Posterior vena cava (tissue), 2 donors: Measurements from ENCODE around the gene DUSP7. TPM values are rescaled to one million over a fixed set of nuclear protein-coding genes. Genes with fewer than 3 reads are reported as not detected.

Source experiments
- DNase-seq: peaks from one replicate; pipeline ENCODE4 v3.0.0-alpha.2; 2020; ENCODE audit warnings: low spot score
- intact Hi-C, 2 donors: fragments of 100-400 bp; cut with DNase I; formaldehyde crosslinking; loops; one replicate each; pipeline versions ENCODE4 v1.14.1 to v1.14.2; 2022 to 2023
- total RNA-seq, 2 donors: library from RNA; stranded (reverse); fragmentation: NEBNext Ultra II Directional; extraction: Animal tissue kit (Norgen Biotek cat#: 25700); gene quantifications; one replicate each; pipeline ENCODE4 v1.2.1, GENCODE V29; 2021
- donor health status: DM: yes; HTN: yes; CAD: no.
- donor health status: DM: yes; HTN: yes; CAD: no.

The DUSP7 gene
- total RNA-seq, 2 donors from 2014 or later = 29.9 to 36.4 TPM

DNA sequence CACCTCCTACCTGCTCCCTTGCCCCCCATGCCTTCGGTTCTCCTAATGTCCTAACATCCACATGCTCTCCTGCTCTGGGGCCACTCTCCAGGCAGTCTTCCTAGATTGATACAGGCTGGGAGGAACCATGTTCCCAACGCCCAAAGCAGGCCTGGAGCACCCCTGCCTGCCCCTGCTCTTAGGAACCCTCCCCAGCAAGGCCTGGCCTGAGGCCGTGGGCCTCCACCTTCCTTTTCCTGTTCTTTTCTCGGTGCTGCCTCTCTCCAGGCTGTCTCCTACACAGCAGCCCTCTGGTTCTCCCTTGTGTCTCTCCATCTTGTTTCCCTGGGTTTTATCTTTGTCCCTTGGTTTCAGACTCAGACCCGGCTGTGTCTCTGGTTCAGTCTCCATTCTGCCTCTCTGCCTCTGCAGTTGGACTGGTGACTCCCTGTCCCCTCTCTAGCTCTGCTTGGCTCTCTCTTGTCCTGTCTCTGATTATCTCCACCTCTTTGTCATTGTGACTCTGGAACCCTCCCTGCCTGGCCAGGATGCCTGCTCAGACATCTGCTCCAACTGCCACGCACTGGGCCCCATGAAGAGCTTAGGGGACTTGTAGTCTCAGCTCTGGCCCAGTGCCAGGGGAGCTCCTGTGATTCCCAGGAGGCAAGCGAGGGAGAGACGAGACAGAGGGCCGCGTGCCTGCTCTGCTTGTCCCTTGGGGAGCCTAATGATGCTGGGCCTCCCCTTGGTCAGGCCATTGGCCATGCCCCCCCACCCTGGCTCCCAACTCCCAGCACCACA, 34.7 kb downstream of the DUSP7 start:
- no peak for DNase-seq
- intact Hi-C loops = no loop called here

DNA sequence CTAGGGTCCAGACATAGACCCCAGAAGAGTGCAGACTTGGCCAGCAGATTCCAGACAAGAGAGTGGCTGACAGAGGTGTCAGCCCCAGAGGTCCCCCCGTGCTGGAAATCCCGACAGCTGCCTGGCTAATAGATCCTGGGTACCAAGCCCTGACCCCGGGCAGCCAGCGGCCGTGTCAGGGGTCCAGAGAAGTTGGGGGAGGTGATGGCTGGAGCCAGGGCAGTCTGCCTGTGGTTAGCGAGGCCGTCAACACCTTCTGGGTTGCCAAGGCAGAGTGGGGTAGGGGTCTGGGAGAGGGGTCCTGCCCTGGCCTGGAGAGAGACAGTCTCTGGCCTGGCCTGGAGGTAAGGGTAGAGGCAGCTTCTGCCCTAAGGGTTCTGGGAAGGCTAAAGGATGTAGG, 35.6 kb downstream of the DUSP7 start:
- DNase-seq = no peak
- intact Hi-C loops = no loop called here

DNA sequence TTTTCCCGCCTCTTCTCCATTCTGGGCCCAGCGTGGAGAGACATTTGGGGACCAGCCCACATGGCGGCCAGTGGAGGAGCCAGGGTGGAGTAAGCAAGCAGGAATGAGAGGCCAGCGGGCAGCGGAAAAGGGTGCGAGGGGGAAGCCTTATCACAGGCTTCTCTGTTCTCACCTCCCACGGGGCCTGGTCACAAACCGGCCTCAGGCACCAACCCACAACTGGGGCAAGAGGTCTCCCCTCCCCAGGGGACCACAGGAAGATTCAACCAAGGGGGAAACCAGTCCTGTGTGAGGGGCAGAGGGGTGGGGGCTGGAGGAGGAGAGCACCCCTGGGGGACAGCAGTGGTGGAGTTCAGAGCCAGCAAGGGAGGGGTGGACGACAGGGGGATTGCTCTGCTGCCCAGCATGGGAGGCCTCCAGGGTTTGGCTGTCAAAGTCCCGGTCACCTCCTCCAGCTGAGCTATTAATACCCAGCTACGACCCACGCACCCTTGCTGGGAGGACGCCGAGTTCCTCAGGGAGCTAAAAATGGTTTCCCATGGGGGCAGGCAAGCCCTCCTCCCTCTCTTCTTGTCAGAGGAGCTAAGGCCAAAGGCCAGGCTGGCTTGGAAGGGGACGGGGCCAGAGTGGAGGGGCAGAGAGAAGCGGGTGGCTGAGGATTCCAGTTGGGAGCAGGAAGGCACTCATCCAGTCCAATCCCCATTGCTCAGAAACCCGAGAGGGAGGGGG, 36.9 kb downstream of the DUSP7 start:
- intact Hi-C loops = no loop called here
- DNase-seq = peak; percentile 90

DNA sequence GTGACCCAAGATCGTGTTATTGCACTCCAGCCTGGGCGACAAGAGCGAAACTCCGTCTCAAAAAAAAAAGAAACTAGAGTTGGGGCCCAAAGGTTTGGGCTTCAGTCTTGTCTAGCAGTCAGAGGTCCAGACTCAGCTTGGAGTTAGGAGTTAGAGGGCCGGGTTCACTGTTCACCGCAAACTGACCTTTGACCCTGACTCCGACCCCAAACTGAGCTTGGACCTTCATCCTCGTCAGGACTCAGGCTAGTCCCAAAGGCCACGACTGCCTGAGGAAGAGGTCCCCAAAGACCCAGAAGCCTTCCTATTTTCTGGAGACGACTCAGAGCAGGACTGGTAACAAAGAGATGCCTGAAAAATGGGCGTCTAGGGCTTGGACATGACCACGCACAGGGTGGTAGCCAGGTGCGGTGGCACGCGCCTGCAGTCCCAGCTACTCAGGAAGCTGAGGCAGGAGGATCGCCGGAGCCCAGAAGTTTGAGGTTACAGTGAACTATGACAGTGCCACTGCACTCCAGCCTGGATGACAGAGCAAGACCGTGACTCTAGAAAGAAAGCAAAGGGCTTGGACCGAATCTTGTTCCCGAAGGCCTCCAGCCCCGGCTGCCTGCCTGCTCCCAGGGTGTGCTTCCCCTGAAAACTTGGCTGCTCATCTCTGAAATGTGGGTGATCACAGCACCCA, 37.9 kb downstream of the DUSP7 start:
- DNase-seq = no peak
- intact Hi-C loops = no loop called here

DNA sequence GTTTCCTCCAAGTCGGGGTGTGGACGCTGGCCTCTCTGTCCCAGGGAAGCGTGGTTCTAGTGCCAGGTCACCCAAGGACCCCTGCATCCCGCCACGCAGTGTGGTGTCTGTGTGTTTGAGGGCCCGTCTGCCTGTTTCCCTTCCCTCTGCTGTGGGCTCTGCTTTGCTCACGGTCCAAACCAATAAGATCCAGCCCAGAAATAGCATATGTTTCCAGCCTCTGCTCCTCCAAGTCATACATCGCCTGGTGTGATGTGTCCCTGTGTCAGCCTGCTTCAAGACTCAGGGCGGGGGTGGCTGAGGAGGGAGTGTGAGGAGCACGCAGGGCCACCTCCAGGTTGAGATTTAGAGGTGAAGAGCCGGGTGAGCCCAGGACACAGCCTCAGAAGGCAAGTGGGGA, 38.8 kb downstream of the DUSP7 start:
- DNase-seq = no peak
- intact Hi-C loops = no loop called here

DNA sequence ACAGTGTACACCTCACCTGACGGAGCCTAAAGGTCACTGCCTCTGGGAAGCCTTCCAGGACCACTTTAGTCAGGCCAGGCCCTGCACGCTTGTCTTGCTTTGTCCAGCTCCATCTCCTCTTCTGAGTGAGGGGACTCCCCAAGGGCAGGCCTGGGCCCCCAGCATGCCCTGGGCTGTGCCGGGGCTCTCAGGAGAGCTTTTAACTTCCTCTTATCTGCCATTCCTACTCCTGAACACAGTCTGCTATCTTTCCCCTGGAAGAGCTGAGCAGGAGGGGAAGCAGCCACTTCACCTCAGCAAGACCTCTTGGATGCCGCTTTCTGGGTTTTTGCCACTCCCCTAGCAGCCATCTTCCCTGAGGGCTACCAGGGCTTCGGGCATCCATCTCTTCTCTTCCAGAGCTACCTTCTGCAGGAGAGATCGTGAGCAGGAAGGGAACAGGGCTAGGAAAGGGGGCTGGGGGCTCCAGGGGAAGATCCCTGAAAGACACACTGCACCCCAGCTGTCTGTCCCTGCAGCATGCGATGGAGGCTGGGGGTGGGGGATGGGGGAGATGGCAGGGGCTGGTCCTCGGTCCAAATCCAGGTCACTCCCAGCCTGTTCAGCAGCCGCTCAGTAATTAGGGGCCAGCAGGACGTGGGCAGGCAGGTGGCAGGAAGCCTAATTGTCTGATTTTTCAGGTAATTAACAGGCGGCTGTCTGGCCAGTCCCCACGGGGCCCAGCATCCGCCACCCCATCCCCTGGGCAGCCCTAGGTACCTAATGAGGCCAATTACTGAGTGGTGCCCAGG, 40.7 kb downstream of the DUSP7 start:
- intact Hi-C loops = no loop called here
- DNase-seq = no peak

DNA sequence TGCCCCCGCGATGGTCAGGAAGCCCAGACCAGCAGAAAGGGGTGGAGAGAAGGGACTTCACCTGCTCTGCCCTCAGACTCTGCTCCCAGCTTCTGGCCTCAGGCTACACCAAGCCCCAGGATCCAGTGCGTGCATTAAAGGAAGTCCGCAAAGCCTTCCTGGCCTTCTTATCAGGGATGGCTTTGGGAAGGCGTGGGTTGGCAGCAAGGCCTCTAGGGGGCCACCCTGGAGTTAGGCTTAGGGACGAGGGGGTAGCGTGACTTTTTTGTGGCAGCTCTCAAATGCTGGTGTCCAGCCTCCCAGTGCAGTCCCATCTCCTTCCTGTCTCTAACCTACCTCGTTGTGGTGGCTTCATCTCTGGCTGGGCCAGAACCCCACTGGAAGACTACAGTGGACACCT, 41.8 kb downstream of the DUSP7 start:
- intact Hi-C loops = no loop called here
- DNase-seq = no peak

DNA sequence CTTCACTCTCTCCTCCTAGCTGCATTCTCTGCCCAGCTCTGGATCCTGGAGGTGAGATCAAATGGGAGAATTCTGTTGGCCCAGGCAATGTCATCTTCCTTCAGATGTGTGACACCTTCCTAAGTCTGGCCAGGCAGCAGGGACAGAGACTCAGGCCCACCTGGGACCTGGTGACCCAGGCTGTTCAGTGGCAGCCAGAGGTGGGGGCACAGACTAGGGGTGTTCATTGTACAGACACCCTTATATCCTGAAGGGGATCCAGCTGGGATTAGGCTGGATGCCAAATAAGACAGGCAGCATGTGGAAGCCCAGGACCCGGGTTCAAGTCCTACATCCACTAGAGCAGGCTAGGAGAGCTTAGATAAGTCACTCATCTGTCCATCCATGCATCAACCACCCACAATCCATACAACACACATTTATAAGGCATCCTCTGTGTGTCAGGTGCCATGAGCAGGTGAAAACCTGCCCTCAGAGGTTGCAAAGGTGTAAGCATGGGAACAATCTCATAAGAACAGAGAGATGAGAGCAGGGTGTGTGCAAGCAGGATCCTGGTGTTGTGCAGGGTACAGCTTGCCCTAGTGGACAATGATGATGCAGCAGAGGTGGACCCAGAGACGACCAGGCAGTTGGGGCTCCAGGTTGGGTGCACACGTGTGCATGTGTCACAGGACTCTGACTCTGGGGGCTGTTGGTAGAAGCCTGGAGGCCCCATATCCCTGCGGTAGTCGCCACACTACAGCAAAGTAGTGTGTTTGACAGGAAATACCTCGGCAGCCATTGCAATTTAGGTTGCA, 42.4 kb downstream of the DUSP7 start:
- intact Hi-C loops = no loop called here
- DNase-seq = no peak

DNA sequence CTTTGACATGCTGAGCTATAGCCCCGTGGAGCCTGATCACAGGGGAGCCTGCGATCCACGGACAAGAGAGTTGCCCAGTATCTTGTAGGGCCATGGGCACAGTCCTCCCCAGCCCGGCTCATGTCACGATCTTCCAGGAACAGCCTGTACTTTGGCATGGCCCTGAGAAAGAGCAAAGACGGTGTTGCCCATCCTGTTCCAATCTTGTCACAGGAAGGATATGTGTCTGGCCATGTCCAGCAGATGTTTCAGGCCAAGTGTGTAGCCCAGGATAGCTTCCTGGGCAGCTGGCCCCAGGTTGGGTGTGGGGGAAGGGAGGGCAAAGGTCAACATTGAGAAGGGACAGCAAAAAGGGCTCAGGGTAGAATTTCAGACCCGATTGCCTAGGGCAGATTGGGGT, 43.7 kb downstream of the DUSP7 start:
- no peak for DNase-seq
- intact Hi-C loops = no loop called here

DNA sequence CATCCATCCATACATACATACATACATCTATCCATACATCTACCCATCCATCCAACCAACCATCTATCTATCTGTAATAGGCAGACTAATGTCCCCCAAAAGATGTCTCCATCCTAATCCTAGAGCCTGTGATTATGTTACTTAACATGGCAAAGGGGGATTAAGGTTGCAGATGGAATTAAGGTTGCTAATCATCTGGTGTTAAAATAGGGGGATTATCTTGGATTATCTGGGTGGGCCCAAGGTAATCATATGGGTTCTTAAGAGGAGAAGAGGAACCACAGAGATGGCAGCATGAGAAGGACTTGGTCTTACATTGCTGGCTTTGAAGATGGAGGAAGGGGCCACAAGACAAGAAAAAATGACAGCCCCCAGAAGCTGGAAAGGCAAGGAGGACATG, 45.9 kb downstream of the DUSP7 start:
- DNase-seq = no peak
- intact Hi-C loops = no loop called here

DNA sequence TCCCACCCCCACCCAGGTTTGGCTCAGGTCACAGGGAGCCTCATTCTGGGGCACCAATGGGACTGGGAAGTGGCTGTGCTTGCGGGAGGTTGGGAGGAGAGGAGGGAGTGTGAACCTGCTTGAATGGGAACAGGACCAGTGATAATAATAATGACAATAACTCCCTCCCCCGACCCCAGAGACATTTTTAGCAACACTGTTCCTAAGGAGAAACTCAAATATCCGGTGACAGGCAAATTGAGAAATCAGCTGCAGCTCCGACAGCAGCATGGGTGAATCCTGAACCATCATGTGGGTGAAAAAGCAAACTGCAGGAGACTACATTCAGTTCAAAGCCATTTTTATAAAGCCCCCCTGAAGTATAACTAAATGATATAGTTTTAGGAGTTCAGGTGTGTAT, 49.1 kb downstream of the DUSP7 start:
- DNase-seq = no peak
- intact Hi-C loops = loop anchor here in 1 of 2 donors (10.0 kb wide), 1 partner anchor 438 kb away; the partner anchor contains the start of gene SEMA3G

DNA sequence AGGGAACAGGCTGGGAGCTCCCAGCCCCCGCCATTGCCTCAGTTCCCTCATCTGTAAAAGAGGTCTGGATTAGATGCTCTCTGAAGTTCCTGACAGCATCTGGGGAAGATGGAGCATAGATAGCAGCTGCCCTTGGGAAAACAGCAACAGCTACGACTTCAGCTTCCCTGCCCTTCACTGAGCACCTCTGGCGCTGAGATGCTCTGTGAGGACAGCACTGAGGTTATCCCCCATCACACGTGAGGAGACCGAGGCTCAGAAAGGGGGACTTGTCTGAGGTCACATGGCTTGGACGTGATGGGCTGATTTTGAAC, 49.6 kb downstream of the DUSP7 start:
- intact Hi-C loops = loop anchor here in 1 of 2 donors (10.0 kb wide), 1 partner anchor 438 kb away; the partner anchor contains the start of gene SEMA3G
- no peak for DNase-seq

DNA sequence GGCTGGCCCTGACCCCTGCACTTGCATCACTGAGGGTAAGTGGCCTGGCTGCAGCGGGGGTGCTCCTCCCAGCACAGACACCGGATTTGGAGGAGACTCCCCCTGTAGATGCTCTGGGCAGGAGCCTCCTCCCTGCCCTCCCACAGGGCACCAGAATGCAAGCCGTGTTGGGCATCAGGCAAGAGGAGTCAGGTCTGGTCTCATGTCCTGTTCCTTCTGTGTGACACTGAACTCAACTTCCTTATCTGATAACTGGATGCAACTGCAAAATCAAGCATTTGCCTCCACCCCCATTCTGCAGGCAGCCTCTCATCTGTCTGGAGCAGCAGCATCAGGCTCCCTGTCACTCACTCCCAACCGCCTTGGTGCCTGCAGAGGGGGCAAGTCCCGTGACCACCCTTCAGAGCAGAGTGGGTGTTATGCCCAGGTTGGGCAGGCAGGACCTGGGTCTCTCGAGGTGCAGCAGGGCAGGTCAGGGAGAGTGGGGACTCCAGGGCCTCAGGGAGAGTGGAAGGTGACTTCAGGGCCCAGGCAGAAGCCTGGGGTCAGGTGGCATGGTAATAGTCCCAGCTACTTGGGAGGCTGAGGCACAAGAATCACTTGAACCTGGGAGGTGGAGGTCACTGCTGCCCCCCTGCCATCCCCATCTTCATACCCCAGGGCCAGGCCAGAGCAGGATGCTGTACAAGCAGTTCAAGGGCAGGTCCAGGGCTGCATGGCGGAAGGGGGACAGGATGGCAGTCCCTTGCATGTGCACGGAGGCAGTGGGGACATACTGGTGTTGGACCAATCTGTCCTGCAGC, 50.2 kb downstream of the DUSP7 start:
- intact Hi-C loops = loop anchor here in 1 of 2 donors (10.0 kb wide), 1 partner anchor 439 kb away; the partner anchor contains the start of gene SEMA3G
- DNase-seq = no peak

DNA sequence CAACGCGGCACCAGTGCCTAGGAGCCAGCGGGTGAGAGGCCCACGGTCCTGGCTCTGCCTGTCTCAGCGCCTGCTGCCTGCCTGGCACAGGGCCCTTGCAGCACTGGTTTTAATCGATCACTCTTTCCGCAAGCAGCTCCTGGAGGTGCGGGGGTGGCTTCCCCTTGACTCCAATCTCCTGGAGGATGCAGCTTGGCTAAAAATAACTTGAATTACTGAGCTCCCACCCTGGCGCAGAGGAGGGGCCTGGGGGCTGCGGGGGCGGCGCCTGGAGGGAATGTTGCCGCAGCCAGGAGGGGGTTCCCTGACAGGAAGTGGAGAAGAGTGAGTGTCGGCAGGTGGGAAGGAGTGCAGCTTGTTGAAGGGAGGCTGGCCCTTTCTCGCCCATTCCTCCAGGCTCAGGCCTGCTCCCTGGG, 50.8 kb downstream of the DUSP7 start:
- intact Hi-C loops = loop anchor here (2.0 to 10.0 kb wide), 2 partner anchors 47 to 439 kb away; partner anchors contain the start of gene SEMA3G (in 1 of the 2)
- no peak for DNase-seq

DNA sequence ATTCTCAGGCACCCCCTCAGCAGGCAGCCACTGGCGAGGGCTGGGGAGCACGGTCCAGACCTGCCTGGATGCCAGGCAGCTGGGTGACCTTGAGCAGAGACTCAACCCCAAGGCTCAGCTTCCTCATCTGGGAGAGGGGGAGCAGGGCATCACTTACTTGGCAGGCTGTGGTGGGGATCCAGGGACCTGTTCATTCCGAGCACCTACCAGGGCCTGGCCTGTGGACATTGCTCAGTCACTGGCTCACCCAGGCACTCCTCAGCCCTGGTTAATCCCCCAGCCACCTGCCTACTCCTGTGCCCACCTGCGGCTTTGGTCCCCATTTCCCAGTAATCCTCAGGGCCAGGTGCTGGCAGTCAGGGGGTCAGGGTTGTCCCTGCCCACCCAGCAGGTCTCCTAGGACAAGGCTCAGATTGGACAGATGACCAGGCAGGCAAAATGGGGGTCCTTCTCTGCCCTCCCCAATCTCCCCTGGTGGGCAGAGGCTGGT, 51.4 kb downstream of the DUSP7 start:
- no peak for DNase-seq
- intact Hi-C loops = loop anchor here (2.0 to 10.0 kb wide), 4 partner anchors 47 to 440 kb away; partner anchors contain the start of gene SEMA3G (in 1 of the 2)

DNA sequence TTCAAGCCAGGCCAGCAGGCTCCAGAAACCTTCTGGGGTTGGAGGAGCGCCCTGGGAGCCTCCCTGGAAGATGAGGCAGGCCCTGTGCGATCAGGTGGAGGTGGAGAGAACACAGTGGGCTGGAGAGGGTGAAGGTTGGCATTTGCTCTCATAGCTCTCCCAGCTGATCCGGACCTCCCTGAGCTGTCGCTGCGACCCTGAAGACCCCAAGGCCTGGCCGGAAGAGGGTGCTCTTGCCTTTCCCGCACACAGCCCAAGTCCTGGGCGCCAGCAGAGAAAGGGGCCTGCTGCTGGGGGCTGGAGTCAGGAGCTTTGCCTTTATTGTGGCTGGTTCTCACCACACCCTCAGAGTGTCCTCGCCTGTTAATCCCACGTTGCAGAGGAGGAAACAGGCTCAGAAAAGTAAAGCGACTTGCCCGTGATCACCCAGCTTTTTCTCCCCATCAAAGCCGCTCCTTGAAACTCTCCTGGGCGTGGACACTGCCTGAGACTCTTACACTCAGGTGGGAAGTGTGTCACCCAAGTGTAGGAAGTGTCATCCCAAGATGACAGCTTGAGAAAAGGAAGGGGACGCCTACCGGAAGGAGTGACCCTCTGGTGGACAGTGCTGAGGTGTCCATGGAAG, 52.1 kb downstream of the DUSP7 start:
- no peak for DNase-seq
- intact Hi-C loops = loop anchor here (2.0 to 10.0 kb wide), 4 partner anchors 48 to 441 kb away; partner anchors contain the start of gene SEMA3G (in 1 of the 2)

DNA sequence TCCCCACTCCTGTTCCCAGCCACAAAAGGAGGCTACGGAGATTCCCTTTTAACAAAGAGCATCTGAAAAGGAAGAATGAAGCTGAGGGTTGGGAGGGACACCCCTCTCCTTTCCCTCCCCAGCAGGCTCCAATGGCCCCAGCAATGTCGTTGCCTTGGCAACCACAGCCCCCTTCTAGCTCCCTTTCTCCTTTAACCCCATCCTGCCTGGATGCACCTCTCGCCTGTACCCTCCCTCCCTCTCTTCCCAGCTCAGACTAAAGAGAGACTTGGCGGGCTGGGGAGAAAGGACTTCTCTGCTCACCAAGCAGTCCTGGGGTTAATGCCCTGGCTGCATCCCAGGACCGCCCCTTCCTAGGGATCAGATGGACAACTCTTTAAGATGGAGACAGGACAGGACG, 53.6 kb downstream of the DUSP7 start:
- no peak for DNase-seq
- intact Hi-C loops = loop anchor here (2.0 to 10.0 kb wide), 4 partner anchors 50 to 442 kb away; partner anchors contain the start of gene SEMA3G (in 1 of the 2)
